PC-9 (cell line): ENCODE results near the gene SMCP. TPM values are rescaled to one million over a fixed set of nuclear protein-coding genes. Genes with fewer than 3 reads are reported as not detected.

Source experiments
- BruUV-seq: library from RNA; stranded (reverse); fragments of 400-500 nt; replicated peaks from 2 replicates; lab custom pipeline; 2021; lab: Mats Ljungman, UMichigan
- CTCF ChIA-PET: fragments of 300-600 bp; sonication (Branson Sonifier 250); formaldehyde crosslinking; loops from one replicate; lab custom pipeline; 2022; ENCODE audit warnings: antibody characterized with exemption; lab: Charles Lee
- POLR2A ChIA-PET: fragments of 300-600 bp; sonication (Branson Sonifier 250); formaldehyde crosslinking; loops from one replicate; lab custom pipeline; 2022; ENCODE audit warnings: antibody characterized with exemption; ENCODE audit not compliant: unreplicated experiment; lab: Charles Lee
- DNase-seq, 2 experiments: peaks; one replicate each; pipeline versions ENCODE4 v3.0.0 to v3.0.0-alpha.2; 2015 to 2022; ENCODE audit warnings: mixed read lengths in 1 of 2
- H2AFZ ChIP-seq: fragments of 200-600 bp; sonication (generic); 2 replicates; pipeline ENCODE4 v1.8.1; 2017; ENCODE audit warnings: antibody characterized with exemption
- H3F3A ChIP-seq: fragments of 200-600 bp; sonication (generic); 2 replicates; pipeline ENCODE4 v1.8.1; 2017; ENCODE audit warnings: antibody characterized with exemption, mild to moderate bottlenecking, low read depth; ENCODE audit not compliant: insufficient read depth
- H3K27ac ChIP-seq: fragments of 200-600 bp; sonication (generic); 2 replicates; pipeline ENCODE4 v1.6.1; 2016; ENCODE audit warnings: mixed run types
- H3K27me3 ChIP-seq: fragments of 200-600 bp; sonication (generic); 2 replicates; pipeline ENCODE4 v1.6.1; 2016; ENCODE audit warnings: low read depth, mixed run types; ENCODE audit not compliant: insufficient read depth
- H3K36me3 ChIP-seq: fragments of 200-600 bp; sonication (generic); 2 replicates; pipeline ENCODE4 v1.6.1; 2016; ENCODE audit warnings: low read depth, mixed run types
- H3K4me1 ChIP-seq: fragments of 200-600 bp; sonication (generic); replicated peaks from 2 replicates; pipeline ENCODE4 v1.6.1; 2016; ENCODE audit warnings: mixed run types; ENCODE audit not compliant: insufficient read depth
- H3K4me2 ChIP-seq: fragments of 200-600 bp; sonication (generic); 2 replicates; pipeline ENCODE4 v1.6.1; 2017; ENCODE audit warnings: mixed run types
- H3K4me3 ChIP-seq: fragments of 200-600 bp; sonication (generic); 2 replicates; pipeline ENCODE4 v1.6.1; 2016; ENCODE audit warnings: mixed run types
- H3K79me2 ChIP-seq: fragments of 200-600 bp; sonication (generic); 2 replicates; pipeline ENCODE4 v1.6.1; 2017; ENCODE audit warnings: low read depth, mixed run types
- H3K9me2 ChIP-seq: fragments of 200-600 bp; sonication (generic); 2 replicates; pipeline ENCODE4 v1.8.1; 2017; ENCODE audit warnings: mild to moderate bottlenecking; ENCODE audit not compliant: insufficient read depth
- H3K9me3 ChIP-seq: fragments of 200-600 bp; sonication (generic); 2 replicates; pipeline ENCODE4 v1.8.1; 2016; ENCODE audit warnings: low read depth; ENCODE audit not compliant: insufficient read depth
- H4K20me1 ChIP-seq: fragments of 200-600 bp; sonication (generic); 2 replicates; pipeline ENCODE4 v1.8.1; 2017; ENCODE audit not compliant: insufficient read depth
- EZH2 ChIP-seq: fragments of 200-600 bp; sonication (generic); IDR thresholded peaks from 2 replicates; pipeline ENCODE4 v1.8.0; 2017; ENCODE audit warnings: antibody characterized with exemption, low read depth
- intact Hi-C: fragments of 100-400 bp; cut with micrococcal nuclease; formaldehyde crosslinking; loops from one replicate; pipeline ENCODE4 v1.10.0; 2022; ENCODE audit not compliant: unreplicated experiment
- total RNA-seq: library from RNA; stranded (reverse); gene quantifications from 2 replicates; pipeline ENCODE4 v1.2.3, GENCODE V29; 2021
- TF ChIP-seq, protein P1 (sequence below): fragments of 200-600 bp; sonication (generic); conservative IDR thresholded peaks from 2 replicates; pipeline ENCODE4 v1.6.1; 2017; ENCODE audit warnings: mixed run types, antibody characterized with exemption, mild to moderate bottlenecking, moderate library complexity

The SMCP gene
- total RNA-seq, 1 experiment from 2014 or later = not detected

GRCh38 chr1:152866321-152866720 is 11.8 kb upstream of the SMCP start:
- no peaks in the 10 kb centered on the region for H3K4me1 ChIP-seq
- no peak overlapping the region for H3K4me3 ChIP-seq
- BruUV-seq = no TSS peak
- no peaks in the 10 kb centered on the region for H3F3A ChIP-seq
- H2AFZ ChIP-seq = no peak overlapping the region
- no peak overlapping the region for H3K27ac ChIP-seq
- no peak overlapping the region for H3K4me2 ChIP-seq
- TF ChIP-seq EZH2 = no peak
- TF ChIP-seq, protein P1, sequence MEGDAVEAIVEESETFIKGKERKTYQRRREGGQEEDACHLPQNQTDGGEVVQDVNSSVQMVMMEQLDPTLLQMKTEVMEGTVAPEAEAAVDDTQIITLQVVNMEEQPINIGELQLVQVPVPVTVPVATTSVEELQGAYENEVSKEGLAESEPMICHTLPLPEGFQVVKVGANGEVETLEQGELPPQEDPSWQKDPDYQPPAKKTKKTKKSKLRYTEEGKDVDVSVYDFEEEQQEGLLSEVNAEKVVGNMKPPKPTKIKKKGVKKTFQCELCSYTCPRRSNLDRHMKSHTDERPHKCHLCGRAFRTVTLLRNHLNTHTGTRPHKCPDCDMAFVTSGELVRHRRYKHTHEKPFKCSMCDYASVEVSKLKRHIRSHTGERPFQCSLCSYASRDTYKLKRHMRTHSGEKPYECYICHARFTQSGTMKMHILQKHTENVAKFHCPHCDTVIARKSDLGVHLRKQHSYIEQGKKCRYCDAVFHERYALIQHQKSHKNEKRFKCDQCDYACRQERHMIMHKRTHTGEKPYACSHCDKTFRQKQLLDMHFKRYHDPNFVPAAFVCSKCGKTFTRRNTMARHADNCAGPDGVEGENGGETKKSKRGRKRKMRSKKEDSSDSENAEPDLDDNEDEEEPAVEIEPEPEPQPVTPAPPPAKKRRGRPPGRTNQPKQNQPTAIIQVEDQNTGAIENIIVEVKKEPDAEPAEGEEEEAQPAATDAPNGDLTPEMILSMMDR = no peak
- POLR2A ChIA-PET = no interaction called here
- CTCF ChIA-PET = interaction anchor here (0.6 kb wide), 1 partner anchor 399 kb away, joined by 3 read pairs; no protein-coding TSS in a partner anchor
- DNase-seq = no peak
- H3K27me3 ChIP-seq = no peaks in the 10 kb centered on the region
- H3K36me3 ChIP-seq = no peaks in the 10 kb centered on the region
- H3K9me3 ChIP-seq = no peaks in the 10 kb centered on the region
- no peaks in the 10 kb centered on the region for H4K20me1 ChIP-seq
- intact Hi-C loops = no loop called here
- no peaks in the 10 kb centered on the region for H3K79me2 ChIP-seq
- H3K9me2 ChIP-seq = no peaks in the 10 kb centered on the region

DNA sequence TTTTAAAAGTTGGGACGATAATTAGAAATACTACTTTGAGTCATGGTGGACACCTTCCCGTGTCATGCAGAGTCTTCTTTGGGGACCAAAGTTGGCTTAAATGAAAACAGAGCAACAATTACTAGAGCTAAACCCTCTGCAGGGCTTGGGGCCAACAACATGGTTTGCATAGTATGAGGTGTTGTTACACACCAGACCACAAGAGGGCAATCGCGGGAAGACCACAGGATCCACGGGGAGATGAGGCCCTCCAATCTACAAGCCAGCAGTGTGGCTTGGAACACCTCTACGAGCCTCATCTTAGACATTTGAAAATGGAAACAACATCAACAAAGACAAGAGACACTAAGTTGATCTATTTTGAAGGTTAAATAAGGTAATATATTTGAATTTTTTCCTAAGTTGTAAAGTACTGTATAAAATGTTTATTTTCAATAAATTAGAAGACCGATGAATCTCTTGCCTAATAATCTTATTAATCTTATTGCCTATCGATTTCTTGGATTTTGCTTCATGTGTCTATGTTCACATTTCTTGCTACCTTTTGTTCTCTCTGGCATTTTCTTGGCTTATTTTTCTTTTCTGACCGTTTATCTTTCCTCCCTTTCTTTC is 8.2 kb upstream of the SMCP start:
- POLR2A ChIA-PET = interaction anchor here (1.0 kb wide), 1 partner anchor 56 kb away, joined by 10 read pairs; no protein-coding TSS in a partner anchor
- H3K4me3 ChIP-seq = no peak overlapping the region
- no peaks in the 10 kb centered on the region for H3K9me2 ChIP-seq
- no TSS peak for BruUV-seq
- intact Hi-C loops = loop anchor here (1.0 to 5.0 kb wide), 2 partner anchors 37 to 322 kb away; partner anchors contain the start of gene IVL
- H3K36me3 ChIP-seq = no peaks in the 10 kb centered on the region
- no peaks in the 10 kb centered on the region for H3K9me3 ChIP-seq
- peaks cover 9% of the 10 kb centered on the region; the same call in 1 of the 2 replicates for H3K4me1 ChIP-seq
- H2AFZ ChIP-seq = no peak overlapping the region
- H3K27me3 ChIP-seq = no peaks in the 10 kb centered on the region
- no peaks in the 10 kb centered on the region for H4K20me1 ChIP-seq
- TF ChIP-seq, protein P1 = peak; percentile 65
- TF ChIP-seq EZH2 = no peak
- no peak overlapping the region for H3K4me2 ChIP-seq
- no peak overlapping the region for H3K27ac ChIP-seq
- CTCF ChIA-PET = interaction anchor here (1.0 to 2.0 kb wide), 4 partner anchors 56 to 326 kb away, joined by 4 to 7 read pairs (median 4); no protein-coding TSS in a partner anchor
- peak in 1 of 2 experiments; percentile 14 for DNase-seq
- no peaks in the 10 kb centered on the region for H3F3A ChIP-seq
- H3K79me2 ChIP-seq = no peaks in the 10 kb centered on the region

GRCh38 chr1:152870831-152871730 is 7.0 kb upstream of the SMCP start:
- intact Hi-C loops = loop anchor here (1.0 to 5.0 kb wide), 4 partner anchors 36 to 352 kb away; partner anchors contain the start of gene IVL
- DNase-seq = peak; percentile 42 to 48
- H2AFZ ChIP-seq = no peak overlapping the region
- H3K9me3 ChIP-seq = no peaks in the 10 kb centered on the region
- no peaks in the 10 kb centered on the region for H3K9me2 ChIP-seq
- no peak overlapping the region for H3K4me2 ChIP-seq
- no peak overlapping the region for H3K4me3 ChIP-seq
- no TSS peak for BruUV-seq
- no peak overlapping the region for H3K27ac ChIP-seq
- TF ChIP-seq, protein P1 = peak; percentile 81
- TF ChIP-seq EZH2 = no peak
- ChIA-PET CTCF (interaction anchor here (0.6 to 2.0 kb wide), 4 partner anchors 55 to 322 kb away, joined by 3 to 7 read pairs (median 4); no protein-coding TSS in a partner anchor), POLR2A (no interaction called here)
- no peaks in the 10 kb centered on the region for H3K36me3 ChIP-seq
- peaks cover 9% of the 10 kb centered on the region; the same call in 1 of the 2 replicates for H3K4me1 ChIP-seq
- no peaks in the 10 kb centered on the region for H4K20me1 ChIP-seq
- H3K27me3 ChIP-seq = no peaks in the 10 kb centered on the region
- H3F3A ChIP-seq = no peaks in the 10 kb centered on the region
- no peaks in the 10 kb centered on the region for H3K79me2 ChIP-seq
